ENCODE results near the gene CTSV. TPM values are rescaled to one million over a fixed set of nuclear protein-coding genes. Genes with fewer than 3 reads are reported as not detected.

The CTSV gene
- total RNA-seq, 1 experiment from 2014 or later, result 82.2 TPM

DNA sequence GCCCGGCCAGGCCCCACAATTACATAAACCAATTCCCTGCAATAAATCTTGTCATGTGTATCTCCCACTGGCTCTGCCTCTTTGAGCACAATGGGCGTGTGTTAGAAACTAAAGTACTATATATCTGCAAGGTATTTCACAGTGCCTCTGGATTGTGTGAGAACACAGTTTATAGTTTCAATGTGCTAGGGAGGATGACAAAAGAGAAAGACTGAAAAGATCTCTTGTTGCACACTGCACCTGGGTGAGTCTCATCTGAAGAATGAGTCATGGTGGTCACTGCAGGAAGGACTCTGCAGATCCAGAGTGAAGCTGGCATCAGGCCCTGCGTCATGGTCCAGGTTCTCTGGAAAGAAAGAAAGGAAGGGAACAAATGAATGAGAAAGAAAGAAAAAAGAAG lies 20.7 kb upstream of the CTSV start:
- TF ChIP-seq CTCF (conservative IDR thresholded peaks at IDR 0.05), result no peak
- no peak overlapping the region for H2AFZ ChIP-seq (ENCODE audit: low read length)

More for the DNA sequence above, 20.7 kb upstream of the CTSV start:
- H2BK5ac ChIP-seq (ENCODE audit: insufficient read length, low read length), result no peak overlapping the region
- H3K4me1 ChIP-seq (ENCODE audit: insufficient read depth, low read length), result no peaks in the 10 kb centered on the region; the same call in 1 of the 2 replicates
- H2BK20ac ChIP-seq (ENCODE audit: low read depth, low read length, poor library complexity, severe bottlenecking), result no peak overlapping the region
- H4K20me1 ChIP-seq (ENCODE audit: control insufficient read depth, insufficient read depth, insufficient read length), result no peaks in the 10 kb centered on the region
- no peak overlapping the region for H3K9ac ChIP-seq (ENCODE audit: extremely low read depth, insufficient read length, low read length)
- no peak overlapping the region for H2AK5ac ChIP-seq (ENCODE audit: insufficient read length, low read length)
- no peaks in the 10 kb centered on the region for H3K79me2 ChIP-seq (ENCODE audit: insufficient read depth, low read length)
- no peak overlapping the region for H3K4ac ChIP-seq (ENCODE audit: low read depth, low read length)
- no peak overlapping the region for H4K5ac ChIP-seq (ENCODE audit: insufficient read length, low read depth, low read length)
- H3K23me2 ChIP-seq (ENCODE audit: insufficient read length, low read depth, low read length, poor library complexity, severe bottlenecking), result no peaks in the 10 kb centered on the region
- Mint-ChIP-seq H3K4me1 (peaks cover 7 to 15% of the 10 kb centered on the region in 2 experiments), H3K4me3 (no peak overlapping the region), H3K27me3 (ENCODE audit: low read depth) (peaks cover 2% of the 10 kb centered on the region), H3K27ac (peak overlapping the region in 2 of 3 experiments; percentile 37 to 86; a peak in 3 of 7 replicates), H3K9me3 (no peaks in the 10 kb centered on the region; a peak in 1 of 5 replicates), H3K36me3 (ENCODE audit: insufficient read depth in 1 of 3, low read depth in 3 of 3) (no peaks in the 10 kb centered on the region)
- no peaks in the 10 kb centered on the region for H3K27me3 ChIP-seq (ENCODE audit: insufficient read depth, low read length)
- H3K18ac ChIP-seq (ENCODE audit: insufficient read length, low read depth, low read length), result no peak overlapping the region
- no peak for DNase-seq
- H4K8ac ChIP-seq (replicated peaks; ENCODE audit: insufficient read length, low read depth, low read length), result no peak overlapping the region
- no peak overlapping the region for H3T11ph ChIP-seq (ENCODE audit: low read length)
- no peak overlapping the region for H2BK12ac ChIP-seq (ENCODE audit: insufficient read length, low read depth, low read length)
- no peaks in the 10 kb centered on the region for H3K79me1 ChIP-seq (ENCODE audit: insufficient read depth, low read depth, low read length, poor library complexity, severe bottlenecking)
- no peak overlapping the region for H2BK120ac ChIP-seq (ENCODE audit: low read depth, low read length, poor library complexity, severe bottlenecking)
- no peak overlapping the region for H3K56ac ChIP-seq (ENCODE audit: insufficient read length, low read depth, low read length)
- H3K4me2 ChIP-seq (ENCODE audit: insufficient read depth, insufficient read length, low read length), result no peak overlapping the region
- H3K27ac ChIP-seq (ENCODE audit: insufficient read length, low read depth, low read length), result no peak overlapping the region
- WGBS (ENCODE audit: extremely low coverage, insufficient read length, low lambda C conversion rate), result no CpG with 5 or more reads among the region's 3 CpGs
- no peak overlapping the region for H3K23ac ChIP-seq (ENCODE audit: insufficient read length, low read depth, low read length)
- no peaks in the 10 kb centered on the region for H3K9me3 ChIP-seq (ENCODE audit: control insufficient read depth, low read depth, low read length)
- H3K14ac ChIP-seq (ENCODE audit: insufficient read depth, low read length), result no peak overlapping the region
- H2BK15ac ChIP-seq (ENCODE audit: low read depth, low read length), result no peak overlapping the region
- no peak overlapping the region for H4K91ac ChIP-seq (ENCODE audit: insufficient read length, low read depth, low read length)

Measured in H9 (cell line).